Stimulated activated naive CD8-positive, alpha-beta T cell treated with anti-CD3 and anti-CD28 coated beads, Interleukin-15, Interleukin-2, amounts not matched to agents 100 ng/mL and 50 ng/mL, for 24 hours (primary cell): Measurements from ENCODE around the gene UNCX.

Experiments used
- H3K27ac Mint-ChIP-seq: one replicate; pipeline ENCODE4 v1.8.0; 2021; ENCODE audit warnings: mild to moderate bottlenecking, mixed read lengths
- H3K27me3 Mint-ChIP-seq: one replicate; pipeline ENCODE4 v1.8.0; 2021; ENCODE audit warnings: mixed read lengths
- H3K36me3 Mint-ChIP-seq: one replicate; pipeline ENCODE4 v1.8.0; 2021; ENCODE audit warnings: low read depth, mixed read lengths
- H3K4me1 Mint-ChIP-seq: one replicate; pipeline ENCODE4 v1.8.0; 2021; ENCODE audit warnings: low read depth, mixed read lengths
- H3K4me3 Mint-ChIP-seq: one replicate; pipeline ENCODE4 v1.8.0; 2021; ENCODE audit warnings: mild to moderate bottlenecking, mixed read lengths
- H3K9me3 Mint-ChIP-seq: one replicate; pipeline ENCODE4 v1.8.0; 2021; ENCODE audit warnings: mixed read lengths

The UNCX gene

GRCh38 chr7:1225441-1226185, 7.1 kb upstream of the UNCX start:
- peak overlapping the region; percentile 24 for H3K27ac Mint-ChIP-seq
- H3K27me3 Mint-ChIP-seq = peaks cover 67% of the 10 kb centered on the region
- H3K4me1 Mint-ChIP-seq = peaks cover 8% of the 10 kb centered on the region
- no peaks in the 10 kb centered on the region for H3K9me3 Mint-ChIP-seq
- no peak overlapping the region for H3K4me3 Mint-ChIP-seq
- no peaks in the 10 kb centered on the region for H3K36me3 Mint-ChIP-seq

- no peak overlapping the region for H3K4me3 Mint-ChIP-seq
- peaks cover 66% of the 10 kb centered on the region for H3K27me3 Mint-ChIP-seq
- peaks cover 13% of the 10 kb centered on the region for H3K4me1 Mint-ChIP-seq
- H3K9me3 Mint-ChIP-seq = no peaks in the 10 kb centered on the region
- H3K27ac Mint-ChIP-seq = peak overlapping the region; percentile 24
- no peaks in the 10 kb centered on the region for H3K36me3 Mint-ChIP-seq
These were observed 6.3 kb upstream of the UNCX start for GRCh38 chr7:1226186-1226901.

GRCh38 chr7:1227071-1227804, 5.4 kb upstream of the UNCX start:
- Mint-ChIP-seq H3K36me3 (no peaks in the 10 kb centered on the region), H3K4me3 (no peak overlapping the region), H3K9me3 (no peaks in the 10 kb centered on the region), H3K27me3 (peaks cover 66% of the 10 kb centered on the region), H3K27ac (no peak overlapping the region), H3K4me1 (peaks cover 20% of the 10 kb centered on the region)

- Mint-ChIP-seq H3K27ac (peak overlapping the region; percentile 49), H3K36me3 (no peaks in the 10 kb centered on the region), H3K9me3 (no peaks in the 10 kb centered on the region), H3K27me3 (peaks cover 68% of the 10 kb centered on the region), H3K4me3 (no peak overlapping the region), H3K4me1 (peaks cover 21% of the 10 kb centered on the region)
These were observed 4.7 kb upstream of the UNCX start for GRCh38 chr7:1227814-1228544.

GRCh38 chr7:1228545-1229201, 4.0 kb upstream of the UNCX start:
- Mint-ChIP-seq H3K4me3 (peak overlapping the region; percentile 43), H3K27ac (peak overlapping the region; percentile 49), H3K36me3 (no peaks in the 10 kb centered on the region), H3K4me1 (peaks cover 21% of the 10 kb centered on the region), H3K27me3 (peaks cover 61% of the 10 kb centered on the region), H3K9me3 (no peaks in the 10 kb centered on the region)

- peaks cover 65% of the 10 kb centered on the region for H3K27me3 Mint-ChIP-seq
These were observed 3.3 kb upstream of the UNCX start for GRCh38 chr7:1229202-1229947.

GRCh38 chr7:1229956-1230355, 2.7 kb upstream of the UNCX start:
- H3K4me3 Mint-ChIP-seq = no peak overlapping the region
- H3K36me3 Mint-ChIP-seq = peaks cover 6% of the 10 kb centered on the region
- peaks cover 67% of the 10 kb centered on the region for H3K27me3 Mint-ChIP-seq
- peaks cover 30% of the 10 kb centered on the region for H3K4me1 Mint-ChIP-seq
- H3K9me3 Mint-ChIP-seq = no peaks in the 10 kb centered on the region
- H3K27ac Mint-ChIP-seq = no peak overlapping the region

More at GRCh38 chr7:1229202-1229947, 3.3 kb upstream of the UNCX start:
- Mint-ChIP-seq H3K27ac (no peak overlapping the region), H3K4me3 (no peak overlapping the region), H3K36me3 (peaks cover 3% of the 10 kb centered on the region), H3K9me3 (no peaks in the 10 kb centered on the region), H3K4me1 (peaks cover 24% of the 10 kb centered on the region)

- peaks cover 31% of the 10 kb centered on the region for H3K4me1 Mint-ChIP-seq
- no peak overlapping the region for H3K27ac Mint-ChIP-seq
- H3K4me3 Mint-ChIP-seq = no peak overlapping the region
- no peaks in the 10 kb centered on the region for H3K9me3 Mint-ChIP-seq
- H3K36me3 Mint-ChIP-seq = peaks cover 6% of the 10 kb centered on the region
- peaks cover 69% of the 10 kb centered on the region for H3K27me3 Mint-ChIP-seq
These were observed 2.1 kb upstream of the UNCX start for GRCh38 chr7:1230411-1231213.

GRCh38 chr7:1231214-1232102, 1.2 kb upstream of the UNCX start:
- Mint-ChIP-seq H3K27me3 (peaks cover 63% of the 10 kb centered on the region), H3K27ac (peak overlapping the region; percentile 14), H3K4me1 (peaks cover 29% of the 10 kb centered on the region), H3K36me3 (peaks cover 6% of the 10 kb centered on the region), H3K4me3 (no peak overlapping the region), H3K9me3 (no peaks in the 10 kb centered on the region)

- Mint-ChIP-seq H3K4me3 (peak overlapping the region; percentile 44), H3K36me3 (peaks cover 6% of the 10 kb centered on the region), H3K9me3 (no peaks in the 10 kb centered on the region), H3K27me3 (peaks cover 62% of the 10 kb centered on the region), H3K27ac (peak overlapping the region; percentile 14), H3K4me1 (peaks cover 29% of the 10 kb centered on the region)
These were observed 587 bp upstream of the UNCX start for GRCh38 chr7:1232103-1232466.

GRCh38 chr7:1233333-1234048, 819 bp downstream of the UNCX start:
- no peaks in the 10 kb centered on the region for H3K9me3 Mint-ChIP-seq
- no peak overlapping the region for H3K27ac Mint-ChIP-seq
- H3K36me3 Mint-ChIP-seq = peaks cover 6% of the 10 kb centered on the region
- peaks cover 57% of the 10 kb centered on the region for H3K27me3 Mint-ChIP-seq
- no peak overlapping the region for H3K4me3 Mint-ChIP-seq
- peaks cover 33% of the 10 kb centered on the region for H3K4me1 Mint-ChIP-seq
